T-helper 17 cell (primary cell): Measurements from ENCODE around the gene C10orf105. TPM values are rescaled to one million over a fixed set of nuclear protein-coding genes. Genes with fewer than 3 reads are reported as not detected.
A peak's percentile ranks its signal among the peaks of the same experiment; 100 is the strongest.

Source experiments
- ATAC-seq: fragments of 150-1000 bp; cut with Tn5 transposase; 2 replicates; pipeline ENCODE4 v1.10.0; 2021; ENCODE audit warnings: mild to moderate bottlenecking, moderate library complexity
- DNase-seq, 3 donors: peaks; one replicate each; pipeline versions ENCODE4 v3.0.0 to v3.0.0-alpha.2; 2020 to 2021
- H3K9me3 ChIP-seq: one replicate; pipeline ENCODE4 v1.7.0; 2013; ENCODE audit warnings: low read length, mild to moderate bottlenecking; ENCODE audit not compliant: control insufficient read depth, poor library complexity, severe bottlenecking
- H3K27ac Mint-ChIP-seq: one replicate; pipeline ENCODE4 v1.8.0; 2022; ENCODE audit warnings: mild to moderate bottlenecking, moderate library complexity, mixed read lengths
- H3K27me3 Mint-ChIP-seq: one replicate; pipeline ENCODE4 v1.8.0; 2022; ENCODE audit warnings: mixed read lengths
- H3K36me3 Mint-ChIP-seq: one replicate; pipeline ENCODE4 v1.8.0; 2022; ENCODE audit warnings: low read depth, mixed read lengths
- H3K4me1 Mint-ChIP-seq: one replicate; pipeline ENCODE4 v1.8.0; 2022; ENCODE audit warnings: mild to moderate bottlenecking, mixed read lengths
- H3K4me3 Mint-ChIP-seq: one replicate; pipeline ENCODE4 v1.8.0; 2022; ENCODE audit warnings: mild to moderate bottlenecking, moderate library complexity, mixed read lengths
- total RNA-seq, 4 donors: library from RNA in 2 of 4; stranded (reverse) in 2 of 4; gene quantifications; one replicate each; pipeline ENCODE4 v1.2.3 and lab custom pipeline; 2022 to 2026

C10orf105 gene, protein sequence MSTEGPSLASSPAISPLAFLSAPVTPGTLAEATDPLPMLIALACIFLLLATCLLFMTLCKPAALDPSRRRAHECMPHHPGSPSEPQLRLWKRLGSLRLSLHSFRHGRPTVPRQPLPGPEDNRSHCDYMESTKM
- total RNA-seq (under 1 TPM; 0.31 to 0.37 TPM), total RNA-seq (lab: John Stamatoyannopoulos, UW) (0.12 to 1.6 reads per million in 2 donors)

DNA sequence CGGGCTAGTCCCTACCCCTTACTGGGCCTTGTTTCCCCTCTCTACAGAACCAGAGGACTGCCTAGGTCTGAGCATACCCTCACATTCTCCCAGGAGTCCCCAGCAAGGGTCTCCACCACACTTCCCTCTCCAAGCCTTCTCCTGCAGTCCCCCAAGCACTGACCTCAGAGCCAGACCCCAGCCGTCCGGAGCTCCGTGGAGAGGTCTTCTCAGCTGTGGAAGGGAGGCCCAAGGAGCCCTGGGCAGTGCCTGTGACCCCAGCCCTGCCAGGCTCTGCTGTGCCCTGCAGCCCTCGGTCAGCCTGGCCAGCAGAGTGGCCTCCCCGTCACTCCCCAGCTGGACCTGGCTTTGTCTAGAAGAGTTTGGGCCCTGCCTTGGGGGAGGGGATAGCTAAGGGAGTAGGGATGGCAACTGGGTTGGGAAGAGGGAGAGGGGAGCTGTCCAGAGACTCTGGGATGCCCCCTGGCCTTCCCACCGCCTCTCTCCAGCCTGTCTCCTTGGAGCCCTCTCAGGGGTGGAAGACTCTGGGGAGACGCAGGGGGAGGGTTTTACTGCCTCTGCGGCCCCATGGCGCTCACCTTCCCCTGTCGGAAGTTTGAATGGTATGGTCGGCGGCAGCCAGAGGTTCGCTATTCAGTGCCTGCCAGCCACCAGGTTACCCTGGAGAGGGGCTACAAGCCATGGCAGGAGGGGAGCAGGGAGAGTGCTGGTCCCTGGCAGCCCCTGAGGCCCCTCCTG is at the start of gene C10orf105:
TSS of gene C10orf105 (minus strand) at position 315 of the 738 bp plus-strand sequence. CDS start 3,441 bp downstream, outside the sequence.
- no peaks in the 10 kb centered on the region for H3K9me3 ChIP-seq
- no peaks in the 10 kb centered on the region for H3K27me3 Mint-ChIP-seq
- DNase-seq (no peak), ATAC-seq (no peak)
- H3K4me1 Mint-ChIP-seq = peaks cover 41% of the 10 kb centered on the region
- H3K4me3 Mint-ChIP-seq = no peak within 1 kb of the TSS
- peak within 1 kb of the TSS; percentile 66 for H3K27ac Mint-ChIP-seq
- H3K36me3 Mint-ChIP-seq = peaks cover 2% of the 10 kb centered on the region

GRCh38 chr10:71767420-71768035 is 48.0 kb upstream of the C10orf105 start:
- Mint-ChIP-seq H3K36me3 (peaks cover 5% of the 10 kb centered on the region), H3K27ac (peak overlapping the region; percentile 96), H3K4me3 (peak overlapping the region; percentile 82), H3K4me1 (peaks cover 63% of the 10 kb centered on the region), H3K27me3 (no peaks in the 10 kb centered on the region)
- ATAC-seq (no peak), DNase-seq (no peak)
- H3K9me3 ChIP-seq = no peaks in the 10 kb centered on the region

DNA sequence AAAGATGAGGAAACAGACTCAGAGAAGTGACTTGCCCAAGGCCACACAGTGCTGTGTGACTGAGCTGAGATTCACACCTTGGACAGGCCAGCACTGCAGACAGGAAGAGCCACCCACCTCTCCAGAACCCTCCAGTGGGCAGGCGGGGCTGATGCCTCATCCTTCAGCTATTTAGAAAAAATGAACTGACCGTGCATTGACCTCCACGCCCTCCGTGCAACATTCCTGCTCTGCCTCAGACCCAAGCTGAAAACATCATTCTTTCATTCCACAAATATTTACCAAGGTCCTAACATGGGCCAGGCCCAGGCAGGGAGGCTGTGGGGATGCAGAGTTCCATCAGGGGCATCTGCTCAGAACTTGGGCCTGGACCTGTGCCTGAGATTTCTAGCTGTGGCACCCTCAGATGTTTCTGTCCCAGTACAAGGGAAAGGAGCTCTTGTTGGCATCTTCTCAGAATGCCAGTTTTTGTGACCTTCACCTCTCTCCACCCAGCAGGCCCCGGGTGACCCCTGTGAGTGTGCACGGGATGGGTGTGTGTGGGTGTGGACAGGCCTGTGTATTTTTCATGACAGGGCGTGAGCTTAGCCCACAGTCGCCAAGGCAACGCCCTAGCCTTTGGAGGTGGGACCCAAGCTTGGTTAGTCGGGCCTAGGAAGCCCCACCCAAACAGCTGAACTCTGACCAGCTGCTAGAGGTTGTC is 47.3 kb upstream of the C10orf105 start:
- no peak for DNase-seq
- peak overlapping the region; percentile 96 for H3K27ac Mint-ChIP-seq
- peak overlapping the region; percentile 82 for H3K4me3 Mint-ChIP-seq
- no peaks in the 10 kb centered on the region for H3K9me3 ChIP-seq
- ATAC-seq = no peak
- H3K27me3 Mint-ChIP-seq = no peaks in the 10 kb centered on the region
- H3K36me3 Mint-ChIP-seq = peaks cover 5% of the 10 kb centered on the region
- peaks cover 66% of the 10 kb centered on the region for H3K4me1 Mint-ChIP-seq

- Mint-ChIP-seq H3K4me3 (peak overlapping the region; percentile 82), H3K36me3 (peaks cover 10% of the 10 kb centered on the region), H3K27ac (peak overlapping the region; percentile 96), H3K4me1 (peaks cover 65% of the 10 kb centered on the region), H3K27me3 (no peaks in the 10 kb centered on the region)
- ATAC-seq (no peak), DNase-seq (no peak)
- H3K9me3 ChIP-seq = no peaks in the 10 kb centered on the region
These were observed 46.5 kb upstream of the C10orf105 start for GRCh38 chr10:71765906-71766716.

GRCh38 chr10:71765176-71765904 is 45.8 kb upstream of the C10orf105 start:
- no peaks in the 10 kb centered on the region for H3K9me3 ChIP-seq
- Mint-ChIP-seq H3K4me1 (peaks cover 70% of the 10 kb centered on the region), H3K4me3 (peak overlapping the region; percentile 80), H3K36me3 (peaks cover 14% of the 10 kb centered on the region), H3K27ac (peak overlapping the region; percentile 96), H3K27me3 (no peaks in the 10 kb centered on the region)
- DNase-seq = no peak
- ATAC-seq = no peak

GRCh38 chr10:71763352-71764127 is 44.0 kb upstream of the C10orf105 start:
- H3K27ac Mint-ChIP-seq = peak overlapping the region; percentile 96
- peak overlapping the region; percentile 80 for H3K4me3 Mint-ChIP-seq
- no peaks in the 10 kb centered on the region for H3K9me3 ChIP-seq
- no peak for DNase-seq
- ATAC-seq = no peak
- H3K36me3 Mint-ChIP-seq = peaks cover 11% of the 10 kb centered on the region
- H3K4me1 Mint-ChIP-seq = peaks cover 65% of the 10 kb centered on the region
- H3K27me3 Mint-ChIP-seq = no peaks in the 10 kb centered on the region

DNA sequence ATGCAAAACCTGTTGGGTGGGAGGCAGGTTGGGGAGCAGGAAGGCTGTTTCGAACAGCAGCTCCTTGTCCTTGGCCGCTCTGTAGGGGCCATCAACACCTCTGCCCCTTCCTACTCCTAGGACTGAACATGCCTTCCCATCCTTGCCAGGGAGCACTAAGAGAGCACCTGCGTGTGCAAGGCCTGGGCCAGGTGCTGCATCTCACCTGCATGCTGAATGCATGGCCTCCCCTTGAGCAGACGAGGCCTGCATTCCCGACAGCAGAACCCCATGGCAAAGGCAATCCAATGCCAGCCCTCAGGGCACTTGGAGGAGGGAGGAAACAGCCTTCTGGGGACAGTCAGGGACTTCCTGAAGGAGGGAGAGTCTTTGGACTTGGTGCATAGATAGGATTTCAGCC is 42.7 kb upstream of the C10orf105 start:
- no peaks in the 10 kb centered on the region for H3K9me3 ChIP-seq
- H3K4me3 Mint-ChIP-seq = no peak overlapping the region
- peak overlapping the region; percentile 96 for H3K27ac Mint-ChIP-seq
- H3K36me3 Mint-ChIP-seq = peaks cover 11% of the 10 kb centered on the region
- H3K27me3 Mint-ChIP-seq = no peaks in the 10 kb centered on the region
- H3K4me1 Mint-ChIP-seq = peaks cover 71% of the 10 kb centered on the region
- ATAC-seq (no peak), DNase-seq (no peak)

DNA sequence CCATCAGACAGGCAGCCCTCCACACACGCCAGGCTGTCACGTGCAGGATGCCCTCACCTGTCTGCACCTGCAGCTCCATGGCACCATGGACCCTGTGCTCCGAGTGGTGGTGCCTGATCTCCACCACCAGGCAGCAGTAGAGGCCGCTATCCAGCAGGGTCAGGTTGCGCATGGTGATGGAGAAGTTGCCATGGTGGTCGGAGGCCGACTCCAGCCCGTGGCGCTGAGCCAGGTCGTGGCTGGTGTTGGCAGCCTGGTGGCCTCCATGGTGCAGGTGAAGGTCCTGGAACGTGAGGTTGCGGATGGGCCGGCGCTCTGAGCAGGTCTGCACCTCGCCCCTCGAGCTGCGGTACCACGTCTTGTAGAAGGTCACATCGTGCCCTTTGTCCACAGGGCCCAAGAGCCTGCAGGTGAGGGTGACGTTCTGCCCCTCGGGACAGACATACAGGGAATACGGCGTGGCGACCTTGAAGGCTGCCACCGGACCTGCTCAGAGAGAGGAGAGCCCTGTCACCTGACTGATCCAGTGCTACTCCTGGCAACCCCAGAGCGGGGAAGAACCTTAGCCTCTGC is 42.0 kb upstream of the C10orf105 start:
- no peaks in the 10 kb centered on the region for H3K9me3 ChIP-seq
- ATAC-seq (no peak), DNase-seq (no peak)
- Mint-ChIP-seq H3K27me3 (no peaks in the 10 kb centered on the region), H3K4me3 (peak overlapping the region; percentile 80), H3K36me3 (peaks cover 11% of the 10 kb centered on the region), H3K4me1 (peaks cover 71% of the 10 kb centered on the region), H3K27ac (peak overlapping the region; percentile 92)

DNA sequence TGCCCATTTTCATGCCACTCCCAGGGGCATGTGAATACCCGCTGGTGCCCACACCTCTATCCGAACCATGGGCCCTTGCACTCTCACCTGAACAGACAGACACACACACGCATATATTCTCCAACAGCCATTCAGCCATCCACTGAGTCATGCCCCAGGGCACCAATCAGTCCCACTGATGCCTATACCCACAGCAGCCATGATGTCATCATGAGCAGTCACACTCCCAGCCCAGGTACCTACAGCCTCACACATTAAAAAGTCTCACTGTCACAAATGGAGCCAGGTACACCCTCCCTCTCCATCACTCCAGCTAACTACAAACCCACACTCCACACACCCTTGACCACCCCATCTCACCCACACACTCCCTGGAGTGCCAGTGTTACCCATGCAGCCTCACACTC is 41.5 kb upstream of the C10orf105 start:
- Mint-ChIP-seq H3K36me3 (peaks cover 11% of the 10 kb centered on the region), H3K4me1 (peaks cover 73% of the 10 kb centered on the region), H3K27me3 (no peaks in the 10 kb centered on the region), H3K27ac (peak overlapping the region; percentile 92), H3K4me3 (peak overlapping the region; percentile 80)
- no peaks in the 10 kb centered on the region for H3K9me3 ChIP-seq
- peak; percentile 24 for ATAC-seq
- no peak for DNase-seq

DNA sequence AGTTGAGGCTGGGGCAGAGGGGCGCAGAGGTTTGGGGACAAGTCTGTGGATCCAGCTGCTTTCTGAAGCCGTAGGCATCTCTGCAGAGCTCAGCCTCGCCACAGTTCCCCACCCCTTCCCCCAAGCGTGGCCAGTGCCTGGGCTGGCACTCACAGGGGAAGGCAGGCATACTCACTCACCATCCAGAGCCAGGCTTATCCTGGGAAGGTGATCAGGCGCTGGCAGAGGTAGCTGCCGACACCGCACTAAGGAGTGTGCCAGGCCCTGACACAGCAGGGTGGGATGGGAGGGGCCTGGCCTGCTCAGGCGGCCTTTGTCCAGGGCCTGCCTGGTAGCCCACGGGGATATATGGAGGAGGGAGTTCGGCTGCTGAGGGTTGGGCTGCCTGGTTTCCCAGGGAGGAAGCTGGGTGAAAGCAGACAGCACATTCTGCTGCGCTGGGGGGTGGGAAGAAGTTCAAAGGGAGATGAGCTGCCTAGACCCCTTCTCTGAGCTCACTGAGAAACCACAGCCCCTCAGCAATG is 37.9 kb upstream of the C10orf105 start:
- H3K9me3 ChIP-seq = no peaks in the 10 kb centered on the region
- Mint-ChIP-seq H3K27me3 (no peaks in the 10 kb centered on the region), H3K27ac (peak overlapping the region; percentile 94), H3K4me3 (peak overlapping the region; percentile 80), H3K36me3 (peaks cover 11% of the 10 kb centered on the region), H3K4me1 (peaks cover 77% of the 10 kb centered on the region)
- ATAC-seq (peak; percentile 23), DNase-seq (no peak)
